Peyer's patch (tissue), 4 donors: ENCODE results near the gene COPG2.

ENCODE experiments used
- POLR2A ChIP-seq, 2 donors: fragments of 450-650 bp; IDR thresholded peaks; one replicate each; pipeline ENCODE4 v1.5.1; 2017; ENCODE audit warnings: antibody characterized with exemption in 2 of 2, mild to moderate bottlenecking in 2 of 2, moderate library complexity in 2 of 2
- TF ChIP-seq, protein P1 (sequence below), 6 experiments: fragments of 450-650 bp in 4 of 6; fragments of 200-600 bp in 2 of 6; sonication (generic) in 1 of 6; IDR thresholded peaks; one replicate each; pipeline ENCODE4 v1.5.1; 2017 to 2019; ENCODE audit warnings: antibody characterized with exemption in 6 of 6, mild to moderate bottlenecking in 3 of 6, moderate library complexity in 1 of 6

DNA sequence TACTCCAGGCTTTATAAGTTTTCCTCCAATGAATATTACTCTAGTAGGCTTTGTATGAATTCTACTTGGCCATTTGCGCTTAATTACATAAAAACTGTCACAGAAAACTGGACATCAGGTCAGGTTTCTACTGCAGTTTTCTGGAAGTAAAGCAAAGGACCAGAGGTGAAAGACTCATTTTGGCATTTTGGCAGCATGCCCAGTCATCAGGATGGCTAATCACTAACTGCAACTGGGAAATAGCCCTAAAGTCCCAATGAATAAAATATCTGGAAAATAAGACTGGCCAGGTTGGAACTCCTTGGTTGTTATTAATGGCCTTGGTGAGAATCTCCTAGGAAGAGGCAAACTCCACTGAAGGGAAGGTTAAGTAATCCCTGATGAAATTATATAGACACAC is 75.5 kb downstream of the COPG2 start:
- TF ChIP-seq, protein P1, sequence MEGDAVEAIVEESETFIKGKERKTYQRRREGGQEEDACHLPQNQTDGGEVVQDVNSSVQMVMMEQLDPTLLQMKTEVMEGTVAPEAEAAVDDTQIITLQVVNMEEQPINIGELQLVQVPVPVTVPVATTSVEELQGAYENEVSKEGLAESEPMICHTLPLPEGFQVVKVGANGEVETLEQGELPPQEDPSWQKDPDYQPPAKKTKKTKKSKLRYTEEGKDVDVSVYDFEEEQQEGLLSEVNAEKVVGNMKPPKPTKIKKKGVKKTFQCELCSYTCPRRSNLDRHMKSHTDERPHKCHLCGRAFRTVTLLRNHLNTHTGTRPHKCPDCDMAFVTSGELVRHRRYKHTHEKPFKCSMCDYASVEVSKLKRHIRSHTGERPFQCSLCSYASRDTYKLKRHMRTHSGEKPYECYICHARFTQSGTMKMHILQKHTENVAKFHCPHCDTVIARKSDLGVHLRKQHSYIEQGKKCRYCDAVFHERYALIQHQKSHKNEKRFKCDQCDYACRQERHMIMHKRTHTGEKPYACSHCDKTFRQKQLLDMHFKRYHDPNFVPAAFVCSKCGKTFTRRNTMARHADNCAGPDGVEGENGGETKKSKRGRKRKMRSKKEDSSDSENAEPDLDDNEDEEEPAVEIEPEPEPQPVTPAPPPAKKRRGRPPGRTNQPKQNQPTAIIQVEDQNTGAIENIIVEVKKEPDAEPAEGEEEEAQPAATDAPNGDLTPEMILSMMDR (IDR thresholded peaks at IDR 0.05): no peak
- no peak for TF ChIP-seq POLR2A (IDR thresholded peaks at IDR 0.05)
